ENCODE data around the gene SH2D6.
A peak's percentile ranks its signal among the peaks of the same experiment; 100 is the strongest.

Gene SH2D6

GRCh38 chr2:85388878-85389538 is 29.5 kb upstream of the SH2D6 start:
- H3K14ac ChIP-seq (ENCODE audit: low read length), result no peak overlapping the region
- H4K91ac ChIP-seq (ENCODE audit: low read depth, low read length), result no peak overlapping the region
- H3K9ac ChIP-seq (ENCODE audit: low read length), result no peak overlapping the region
- no peak overlapping the region for H2BK120ac ChIP-seq (ENCODE audit: insufficient read depth, low read length, poor library complexity)
- H2BK12ac ChIP-seq (ENCODE audit: low read length), result no peak overlapping the region
- no peak overlapping the region for H3K18ac ChIP-seq (ENCODE audit: low read length)
- DNase-seq, result no peak
- H3K27ac ChIP-seq (ENCODE audit: low read depth, low read length), result no peak overlapping the region
- no peaks in the 10 kb centered on the region for H3K27me3 ChIP-seq (ENCODE audit: insufficient read depth, low read length)
- H4K8ac ChIP-seq (ENCODE audit: low read depth, low read length), result no peak overlapping the region
- H3K4me1 ChIP-seq (ENCODE audit: control insufficient read depth in 1 of 2, insufficient read depth in 2 of 2, low read length in 2 of 2), result no peaks in the 10 kb centered on the region
- H2AFZ ChIP-seq (ENCODE audit: insufficient read depth, low read length, poor library complexity), result no peak overlapping the region
- no CpG with 5 or more reads among the region's 9 CpGs for WGBS (ENCODE audit: extremely low coverage, insufficient coverage, insufficient read length)
- H2BK5ac ChIP-seq (ENCODE audit: low read depth, low read length, poor library complexity), result no peak overlapping the region
- no peak overlapping the region for H3K4me2 ChIP-seq (ENCODE audit: low read length)
- no peaks in the 10 kb centered on the region for H3K9me3 ChIP-seq (ENCODE audit: insufficient read depth, low read depth, low read length)
- no peak overlapping the region for H4K12ac ChIP-seq (ENCODE audit: low read depth, low read length)
- H3K4me3 ChIP-seq (ENCODE audit: low read depth, low read length), result no peak overlapping the region
- peaks cover 35 to 37% of the 10 kb centered on the region in 2 experiments for H3K36me3 ChIP-seq (ENCODE audit: control insufficient read depth in 1 of 2, insufficient read depth in 2 of 2, low read length in 2 of 2)
- H3K79me2 ChIP-seq (ENCODE audit: control insufficient read depth, insufficient read depth, low read length, poor library complexity), result no peaks in the 10 kb centered on the region
- H3K23ac ChIP-seq (ENCODE audit: low read length), result no peak overlapping the region
- no peak overlapping the region for H3K4ac ChIP-seq (ENCODE audit: low read depth, low read length)
- H3K79me1 ChIP-seq (ENCODE audit: low read length), result no peaks in the 10 kb centered on the region
- H2AK5ac ChIP-seq (ENCODE audit: low read length), result no peak overlapping the region

GRCh38 chr2:85390941-85391669 is 27.4 kb upstream of the SH2D6 start:
- Histone ChIP-seq H2BK5ac (ENCODE audit: low read depth, low read length, poor library complexity) (no peak overlapping the region), H4K8ac (ENCODE audit: low read depth, low read length) (no peak overlapping the region), H3K79me1 (ENCODE audit: low read length) (peaks cover under 1% of the 10 kb centered on the region), H3K18ac (ENCODE audit: low read length) (no peak overlapping the region), H4K91ac (ENCODE audit: low read depth, low read length) (no peak overlapping the region), H4K12ac (ENCODE audit: low read depth, low read length) (no peak overlapping the region), H2AK5ac (ENCODE audit: low read length) (no peak overlapping the region), H3K4ac (ENCODE audit: low read depth, low read length) (no peak overlapping the region), H3K4me1 (ENCODE audit: control insufficient read depth in 1 of 2, insufficient read depth in 2 of 2, low read length in 2 of 2) (peaks cover under 1% of the 10 kb centered on the region in 2 experiments), H3K79me2 (ENCODE audit: control insufficient read depth, insufficient read depth, low read length, poor library complexity) (no peaks in the 10 kb centered on the region), H3K9me3 (ENCODE audit: insufficient read depth, low read depth, low read length) (no peaks in the 10 kb centered on the region), H3K9ac (ENCODE audit: low read length) (no peak overlapping the region), H2BK120ac (ENCODE audit: insufficient read depth, low read length, poor library complexity) (no peak overlapping the region), H3K27me3 (ENCODE audit: insufficient read depth, low read length) (no peaks in the 10 kb centered on the region), H2AFZ (ENCODE audit: insufficient read depth, low read length, poor library complexity) (no peak overlapping the region), H3K27ac (ENCODE audit: low read depth, low read length) (no peak overlapping the region), H3K14ac (ENCODE audit: low read length) (no peak overlapping the region), H3K4me2 (ENCODE audit: low read length) (no peak overlapping the region), H3K4me3 (ENCODE audit: low read depth, low read length) (no peak overlapping the region), H3K36me3 (ENCODE audit: control insufficient read depth in 1 of 2, insufficient read depth in 2 of 2, low read length in 2 of 2) (peaks cover 46 to 49% of the 10 kb centered on the region in 2 experiments), H3K23ac (ENCODE audit: low read length) (no peak overlapping the region), H2BK12ac (ENCODE audit: low read length) (no peak overlapping the region)
- peak; percentile 47 to 70 for DNase-seq
- WGBS (ENCODE audit: extremely low coverage, insufficient coverage, insufficient read length), result no CpG with 5 or more reads among the region's 11 CpGs

GRCh38 chr2:85393836-85394235 is 24.7 kb upstream of the SH2D6 start:
- Histone ChIP-seq H3K14ac (ENCODE audit: low read length) (no peak overlapping the region), H3K9me3 (ENCODE audit: insufficient read depth, low read depth, low read length) (no peaks in the 10 kb centered on the region), H4K12ac (ENCODE audit: low read depth, low read length) (no peak overlapping the region), H2AFZ (ENCODE audit: insufficient read depth, low read length, poor library complexity) (no peak overlapping the region), H2BK120ac (ENCODE audit: insufficient read depth, low read length, poor library complexity) (no peak overlapping the region), H3K9ac (ENCODE audit: low read length) (no peak overlapping the region), H2BK5ac (ENCODE audit: low read depth, low read length, poor library complexity) (no peak overlapping the region), H3K23ac (ENCODE audit: low read length) (no peak overlapping the region), H3K4ac (ENCODE audit: low read depth, low read length) (no peak overlapping the region), H2AK5ac (ENCODE audit: low read length) (no peak overlapping the region), H3K79me1 (ENCODE audit: low read length) (peaks cover 4% of the 10 kb centered on the region), H3K4me3 (ENCODE audit: low read depth, low read length) (no peak overlapping the region), H3K4me2 (ENCODE audit: low read length) (no peak overlapping the region), H3K36me3 (ENCODE audit: control insufficient read depth in 1 of 2, insufficient read depth in 2 of 2, low read length in 2 of 2) (peaks cover 49 to 58% of the 10 kb centered on the region in 2 experiments), H3K18ac (ENCODE audit: low read length) (no peak overlapping the region), H3K79me2 (ENCODE audit: control insufficient read depth, insufficient read depth, low read length, poor library complexity) (no peaks in the 10 kb centered on the region), H3K27me3 (ENCODE audit: insufficient read depth, low read length) (no peaks in the 10 kb centered on the region), H3K27ac (ENCODE audit: low read depth, low read length) (no peak overlapping the region), H3K4me1 (ENCODE audit: control insufficient read depth in 1 of 2, insufficient read depth in 2 of 2, low read length in 2 of 2) (peaks cover 17 to 18% of the 10 kb centered on the region in 2 experiments), H4K8ac (ENCODE audit: low read depth, low read length) (no peak overlapping the region), H2BK12ac (ENCODE audit: low read length) (no peak overlapping the region), H4K91ac (ENCODE audit: low read depth, low read length) (no peak overlapping the region)
- WGBS (ENCODE audit: extremely low coverage, insufficient coverage, insufficient read length), result no CpG with 5 or more reads among the region's 4 CpGs
- DNase-seq, result no peak

- Histone ChIP-seq H3K27me3 (ENCODE audit: insufficient read depth, low read length) (no peaks in the 10 kb centered on the region), H4K12ac (ENCODE audit: low read depth, low read length) (no peak overlapping the region), H3K4me1 (ENCODE audit: control insufficient read depth in 1 of 2, insufficient read depth in 2 of 2, low read length in 2 of 2) (peaks cover 17 to 18% of the 10 kb centered on the region in 2 experiments), H4K91ac (ENCODE audit: low read depth, low read length) (no peak overlapping the region), H2BK120ac (ENCODE audit: insufficient read depth, low read length, poor library complexity) (no peak overlapping the region), H3K27ac (ENCODE audit: low read depth, low read length) (no peak overlapping the region), H3K4ac (ENCODE audit: low read depth, low read length) (no peak overlapping the region), H2BK12ac (ENCODE audit: low read length) (no peak overlapping the region), H3K14ac (ENCODE audit: low read length) (no peak overlapping the region), H2AK5ac (ENCODE audit: low read length) (no peak overlapping the region), H3K79me1 (ENCODE audit: low read length) (peaks cover 4% of the 10 kb centered on the region), H3K9me3 (ENCODE audit: insufficient read depth, low read depth, low read length) (no peaks in the 10 kb centered on the region), H3K79me2 (ENCODE audit: control insufficient read depth, insufficient read depth, low read length, poor library complexity) (no peaks in the 10 kb centered on the region), H3K18ac (ENCODE audit: low read length) (no peak overlapping the region), H3K4me3 (ENCODE audit: low read depth, low read length) (no peak overlapping the region), H4K8ac (ENCODE audit: low read depth, low read length) (no peak overlapping the region), H3K36me3 (ENCODE audit: control insufficient read depth in 1 of 2, insufficient read depth in 2 of 2, low read length in 2 of 2) (peaks cover 53 to 62% of the 10 kb centered on the region in 2 experiments), H2AFZ (ENCODE audit: insufficient read depth, low read length, poor library complexity) (no peak overlapping the region), H2BK5ac (ENCODE audit: low read depth, low read length, poor library complexity) (no peak overlapping the region), H3K4me2 (ENCODE audit: low read length) (no peak overlapping the region), H3K23ac (ENCODE audit: low read length) (no peak overlapping the region), H3K9ac (ENCODE audit: low read length) (no peak overlapping the region)
- DNase-seq, result no peak
- no CpG with 5 or more reads among the region's 4 CpGs for WGBS (ENCODE audit: extremely low coverage, insufficient coverage, insufficient read length)
Measured at GRCh38 chr2:85394261-85394681, 24.2 kb upstream of the SH2D6 start.
